ENCODE measurements around the gene PIK3R5.

DNA sequence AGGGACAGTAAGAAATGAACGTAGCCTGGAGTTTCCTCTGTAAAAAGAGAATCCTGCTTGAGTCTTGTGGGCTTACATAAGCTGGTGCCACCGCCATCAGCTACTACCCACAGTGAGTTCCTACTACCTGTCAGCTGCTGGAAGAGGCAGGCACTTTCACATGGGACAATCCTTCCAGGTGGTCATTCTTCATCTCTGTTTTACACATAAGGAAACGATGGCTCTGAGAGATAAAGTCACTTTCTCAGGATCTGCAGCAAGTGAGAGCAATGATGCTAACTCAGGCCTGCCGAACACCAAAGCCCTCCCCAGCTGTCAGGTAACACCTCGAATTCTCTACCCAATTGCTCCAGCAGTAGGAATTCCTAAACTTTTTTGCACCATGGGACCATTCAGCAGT, 26.6 kb downstream of the PIK3R5 start:
- TF ChIP-seq, protein P1, sequence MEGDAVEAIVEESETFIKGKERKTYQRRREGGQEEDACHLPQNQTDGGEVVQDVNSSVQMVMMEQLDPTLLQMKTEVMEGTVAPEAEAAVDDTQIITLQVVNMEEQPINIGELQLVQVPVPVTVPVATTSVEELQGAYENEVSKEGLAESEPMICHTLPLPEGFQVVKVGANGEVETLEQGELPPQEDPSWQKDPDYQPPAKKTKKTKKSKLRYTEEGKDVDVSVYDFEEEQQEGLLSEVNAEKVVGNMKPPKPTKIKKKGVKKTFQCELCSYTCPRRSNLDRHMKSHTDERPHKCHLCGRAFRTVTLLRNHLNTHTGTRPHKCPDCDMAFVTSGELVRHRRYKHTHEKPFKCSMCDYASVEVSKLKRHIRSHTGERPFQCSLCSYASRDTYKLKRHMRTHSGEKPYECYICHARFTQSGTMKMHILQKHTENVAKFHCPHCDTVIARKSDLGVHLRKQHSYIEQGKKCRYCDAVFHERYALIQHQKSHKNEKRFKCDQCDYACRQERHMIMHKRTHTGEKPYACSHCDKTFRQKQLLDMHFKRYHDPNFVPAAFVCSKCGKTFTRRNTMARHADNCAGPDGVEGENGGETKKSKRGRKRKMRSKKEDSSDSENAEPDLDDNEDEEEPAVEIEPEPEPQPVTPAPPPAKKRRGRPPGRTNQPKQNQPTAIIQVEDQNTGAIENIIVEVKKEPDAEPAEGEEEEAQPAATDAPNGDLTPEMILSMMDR (IDR thresholded peaks at IDR 0.05; ENCODE audit: insufficient read depth, low read depth, low read length), result no peak
- TF ChIP-seq EZH2 (IDR thresholded peaks at IDR 0.05; ENCODE audit: insufficient read depth, low read length), result no peak

All from astrocyte (in vitro differentiated cells and primary cell).